Fibroblast of pulmonary artery (primary cell): ENCODE data around the gene PI3.

ENCODE experiments used
- DNase-seq: peaks from one replicate; pipeline ENCODE4 v3.0.0-alpha.2; 2010; ENCODE audit warnings: low read depth
- H3K4me3 ChIP-seq: replicated peaks from 2 replicates; pipeline ENCODE4 v1.5.1; 2011; ENCODE audit warnings: low read depth, mild to moderate bottlenecking, control low read depth, low read length, moderate library complexity
- TF ChIP-seq, protein P1 (sequence below): IDR thresholded peaks from 2 replicates; pipeline ENCODE4 v1.5.1; 2011; ENCODE audit warnings: mild to moderate bottlenecking, control low read depth, low read length, inconsistent platforms; ENCODE audit errors: missing control alignments

The PI3 gene

GRCh38 chr20:45163083-45163803 lies 11.5 kb upstream of the PI3 start:
- no peak overlapping the region for H3K4me3 ChIP-seq
- TF ChIP-seq, protein P1, sequence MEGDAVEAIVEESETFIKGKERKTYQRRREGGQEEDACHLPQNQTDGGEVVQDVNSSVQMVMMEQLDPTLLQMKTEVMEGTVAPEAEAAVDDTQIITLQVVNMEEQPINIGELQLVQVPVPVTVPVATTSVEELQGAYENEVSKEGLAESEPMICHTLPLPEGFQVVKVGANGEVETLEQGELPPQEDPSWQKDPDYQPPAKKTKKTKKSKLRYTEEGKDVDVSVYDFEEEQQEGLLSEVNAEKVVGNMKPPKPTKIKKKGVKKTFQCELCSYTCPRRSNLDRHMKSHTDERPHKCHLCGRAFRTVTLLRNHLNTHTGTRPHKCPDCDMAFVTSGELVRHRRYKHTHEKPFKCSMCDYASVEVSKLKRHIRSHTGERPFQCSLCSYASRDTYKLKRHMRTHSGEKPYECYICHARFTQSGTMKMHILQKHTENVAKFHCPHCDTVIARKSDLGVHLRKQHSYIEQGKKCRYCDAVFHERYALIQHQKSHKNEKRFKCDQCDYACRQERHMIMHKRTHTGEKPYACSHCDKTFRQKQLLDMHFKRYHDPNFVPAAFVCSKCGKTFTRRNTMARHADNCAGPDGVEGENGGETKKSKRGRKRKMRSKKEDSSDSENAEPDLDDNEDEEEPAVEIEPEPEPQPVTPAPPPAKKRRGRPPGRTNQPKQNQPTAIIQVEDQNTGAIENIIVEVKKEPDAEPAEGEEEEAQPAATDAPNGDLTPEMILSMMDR = no peak
- no peak for DNase-seq

GRCh38 chr20:45164906-45165305 lies 9.8 kb upstream of the PI3 start:
- no peak overlapping the region for H3K4me3 ChIP-seq
- TF ChIP-seq, protein P1 = no peak
- DNase-seq = no peak

GRCh38 chr20:45173522-45173921 lies 1.2 kb upstream of the PI3 start:
- no peak overlapping the region for H3K4me3 ChIP-seq
- TF ChIP-seq, protein P1 = no peak
- DNase-seq = no peak

DNA sequence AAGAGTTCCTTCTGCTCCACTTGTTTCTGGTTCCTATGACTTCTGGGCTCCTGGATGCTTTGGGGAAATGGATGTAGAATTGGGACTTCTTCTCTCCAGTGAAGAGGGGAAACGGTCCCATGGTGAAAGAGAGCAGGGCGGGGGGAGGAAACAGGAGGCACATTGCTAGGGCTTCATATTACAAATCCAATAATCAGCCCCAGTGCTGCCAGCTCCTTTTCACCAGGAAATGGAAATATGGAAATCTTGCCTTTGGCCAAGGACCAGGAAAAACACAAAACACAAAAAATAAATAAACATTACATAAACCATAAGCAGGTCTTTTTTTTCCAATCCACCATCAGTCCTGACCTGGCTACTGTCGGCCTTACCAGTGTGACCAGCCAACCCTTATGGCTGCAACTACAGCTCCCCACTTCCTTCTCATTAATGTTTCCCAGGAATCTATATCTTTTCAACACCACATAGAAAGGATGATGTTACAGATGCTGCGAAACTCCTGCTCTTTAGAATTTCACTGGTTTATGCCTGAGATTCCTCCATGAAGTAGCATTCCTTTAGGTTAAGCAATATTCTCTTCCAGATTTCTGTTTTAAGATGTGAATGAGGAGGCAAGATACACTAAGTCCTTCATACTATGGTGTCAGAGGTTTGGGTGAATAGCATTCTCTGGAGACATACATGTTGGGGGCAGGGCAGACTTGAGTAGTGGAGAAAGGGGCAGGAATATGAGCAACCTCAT lies 2.0 kb downstream of the PI3 start:
- TF ChIP-seq, protein P1 = no peak
- no peak for DNase-seq
- no peak overlapping the region for H3K4me3 ChIP-seq

DNA sequence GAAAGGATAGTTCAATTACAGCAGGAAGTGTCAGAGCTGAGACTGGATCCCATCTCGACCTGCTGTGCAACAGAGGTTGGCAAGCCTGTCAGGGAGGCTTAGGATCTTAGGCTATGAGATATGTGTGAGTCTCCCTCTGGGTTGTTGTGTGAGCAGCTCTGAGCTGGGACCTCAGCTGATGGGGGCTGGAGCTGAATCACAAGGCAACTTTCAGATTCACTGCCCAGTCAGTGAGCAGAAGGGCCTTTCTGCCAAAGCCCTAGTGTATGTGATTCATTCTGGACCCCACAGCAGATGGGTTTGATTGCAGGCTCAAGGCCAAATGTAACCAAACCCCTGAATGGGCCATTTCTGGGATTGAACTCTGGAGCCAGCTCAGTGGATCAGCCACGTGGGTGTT lies 4.5 kb downstream of the PI3 start:
- no peak for DNase-seq
- TF ChIP-seq, protein P1 = no peak
- no peak overlapping the region for H3K4me3 ChIP-seq

DNA sequence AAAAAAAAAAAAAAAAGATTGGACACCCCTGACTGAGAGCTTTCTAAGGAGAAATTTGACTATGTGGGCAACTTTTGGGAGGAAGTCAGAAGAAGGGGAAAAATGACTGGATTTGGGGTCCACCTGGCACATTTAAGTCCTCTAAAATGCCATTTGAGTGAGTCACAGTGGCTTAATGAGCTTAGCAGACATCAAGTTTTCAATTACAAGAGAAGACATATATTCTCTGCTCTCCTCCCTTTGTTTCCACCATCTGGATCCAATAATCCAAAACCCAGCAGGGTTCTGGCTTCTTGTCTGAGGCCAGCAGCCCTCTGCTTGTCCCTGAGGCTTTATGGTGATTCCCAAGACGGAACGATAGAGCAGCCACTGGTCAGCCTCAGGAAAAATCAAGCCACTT lies 6.9 kb downstream of the PI3 start:
- TF ChIP-seq, protein P1 = no peak
- DNase-seq = no peak

More for the DNA sequence above, 6.9 kb downstream of the PI3 start:
- no peak overlapping the region for H3K4me3 ChIP-seq
